Activated CD4-positive, alpha-beta T cell treated with anti-CD3 and anti-CD28 coated beads, Interleukin-2, amount 10 ng/mL, durations not matched to agents 24 days and 14 days (primary cell): ENCODE results near the gene ADORA2A. TPM values are rescaled to one million over a fixed set of nuclear protein-coding genes. Genes with fewer than 3 reads are reported as not detected.
"Not testable (repeated sequence)": the region's sequence is repeated elsewhere in the genome, so short reads cannot be mapped to it uniquely, and the experiment has no call there.

Source experiments
- DNase-seq: peaks from one replicate; pipeline ENCODE4 v3.0.0; 2022
- H3K27ac Mint-ChIP-seq: one replicate; pipeline ENCODE4 v1.8.0; 2022; ENCODE audit warnings: mild to moderate bottlenecking, mixed read lengths
- H3K27me3 Mint-ChIP-seq: one replicate; pipeline ENCODE4 v1.8.0; 2022; ENCODE audit warnings: mixed read lengths
- H3K36me3 Mint-ChIP-seq: one replicate; pipeline ENCODE4 v1.8.0; 2022; ENCODE audit warnings: low read depth, mild to moderate bottlenecking, mixed read lengths
- H3K4me1 Mint-ChIP-seq: one replicate; pipeline ENCODE4 v1.8.0; 2021; ENCODE audit warnings: mixed read lengths
- H3K4me3 Mint-ChIP-seq: one replicate; pipeline ENCODE4 v1.8.0; 2022; ENCODE audit warnings: mild to moderate bottlenecking, moderate library complexity, mixed read lengths
- H3K9me3 Mint-ChIP-seq: one replicate; pipeline ENCODE4 v1.8.0; 2021; ENCODE audit warnings: mixed read lengths
- intact Hi-C: fragments of 100-400 bp; cut with micrococcal nuclease; formaldehyde crosslinking; loops from one replicate; pipeline ENCODE4 v1.15.1; 2023
- total RNA-seq: library from RNA; stranded (reverse); gene quantifications from 2 replicates; pipeline ENCODE4 v1.2.3, GENCODE V29; 2022

ADORA2A gene
- total RNA-seq, 1 donor from 2014 or later = 36.2 TPM

DNA sequence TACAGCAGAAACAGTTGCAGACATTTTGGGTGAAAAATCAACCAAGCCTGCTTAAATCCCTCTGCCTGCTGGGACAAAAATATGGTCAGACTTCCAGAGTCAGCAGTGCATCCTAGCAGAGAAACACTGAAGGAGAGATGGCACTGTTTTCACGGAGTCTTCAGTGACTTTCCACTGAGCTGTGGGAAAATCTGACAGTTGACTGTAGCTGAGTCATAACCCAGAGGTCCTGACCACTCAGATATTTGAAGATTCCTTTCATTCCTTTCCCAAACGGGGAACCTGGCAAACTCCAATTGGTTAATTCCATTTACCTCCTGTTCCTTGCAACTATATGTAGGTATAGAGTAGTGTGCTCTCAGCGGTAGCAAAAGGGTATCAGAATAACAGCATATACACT, 46.8 kb downstream of the ADORA2A start:
- H3K27ac Mint-ChIP-seq = no peak overlapping the region
- H3K9me3 Mint-ChIP-seq = no peaks in the 10 kb centered on the region
- intact Hi-C loops = no loop called here
- no peak for DNase-seq
- H3K4me1 Mint-ChIP-seq = no peaks in the 10 kb centered on the region
- H3K36me3 Mint-ChIP-seq = no peaks in the 10 kb centered on the region
- no peaks in the 10 kb centered on the region for H3K27me3 Mint-ChIP-seq
- no peak overlapping the region for H3K4me3 Mint-ChIP-seq

DNA sequence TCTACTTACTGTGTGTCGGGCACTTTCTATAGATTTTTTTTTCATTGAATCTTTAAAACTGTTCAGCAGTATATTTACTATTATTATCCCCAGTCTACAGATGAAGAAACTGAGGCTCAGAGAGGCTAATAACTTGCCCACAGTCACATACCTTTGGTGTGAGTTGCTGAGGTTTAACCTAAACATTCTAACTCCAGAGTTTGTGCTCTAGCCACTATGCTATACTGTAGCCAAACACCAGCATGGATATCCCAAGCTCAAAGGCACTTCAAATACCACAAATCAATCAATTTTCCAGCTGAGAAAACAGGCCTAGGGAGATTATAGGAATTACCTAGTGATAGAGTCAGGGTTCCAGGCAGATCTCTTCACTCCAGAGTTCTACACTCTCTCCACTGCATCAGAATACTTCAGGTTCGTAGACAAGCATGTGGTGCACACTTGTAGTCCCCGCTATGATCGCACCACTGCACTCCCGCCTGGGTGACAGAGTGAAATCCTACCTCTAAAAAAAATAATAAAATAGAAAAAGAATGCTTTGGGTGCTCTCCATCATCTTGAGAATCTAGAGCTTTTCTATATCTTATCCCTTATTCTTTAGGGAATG, 47.4 kb downstream of the ADORA2A start:
- Mint-ChIP-seq H3K27me3 (no peaks in the 10 kb centered on the region), H3K27ac (no peak overlapping the region), H3K4me1 (no peaks in the 10 kb centered on the region), H3K36me3 (no peaks in the 10 kb centered on the region), H3K9me3 (no peaks in the 10 kb centered on the region), H3K4me3 (no peak overlapping the region)
- no peak for DNase-seq
- intact Hi-C loops = no loop called here

GRCh38 chr22:24481641-24482040, 54.2 kb downstream of the ADORA2A start:
- Mint-ChIP-seq H3K27ac (no peak overlapping the region), H3K9me3 (no peaks in the 10 kb centered on the region), H3K4me1 (peaks cover 10% of the 10 kb centered on the region), H3K4me3 (no peak overlapping the region), H3K27me3 (no peaks in the 10 kb centered on the region), H3K36me3 (no peaks in the 10 kb centered on the region)
- intact Hi-C loops = no loop called here
- no peak for DNase-seq

DNA sequence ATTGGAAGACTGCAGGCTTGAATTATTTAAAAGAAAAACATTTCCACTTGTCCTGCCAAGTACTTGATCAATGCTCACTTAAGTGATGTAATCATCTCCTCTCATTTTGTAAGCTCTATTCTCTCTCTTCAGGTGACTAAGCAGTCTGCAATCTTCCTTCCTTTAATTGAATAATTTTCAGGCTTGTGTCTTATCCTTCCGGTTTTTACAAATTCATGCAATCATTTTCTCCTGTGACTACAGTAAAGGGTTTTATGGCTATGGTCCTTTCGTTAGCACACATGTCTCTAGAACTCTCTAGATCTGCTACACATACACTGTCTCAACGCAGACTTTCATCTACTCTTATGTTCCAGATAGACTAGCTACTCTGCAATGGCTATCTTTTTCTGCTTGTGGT, 55.2 kb downstream of the ADORA2A start:
- DNase-seq = no peak
- no peak overlapping the region for H3K4me3 Mint-ChIP-seq
- peaks cover 14% of the 10 kb centered on the region for H3K4me1 Mint-ChIP-seq
- no peaks in the 10 kb centered on the region for H3K36me3 Mint-ChIP-seq
- intact Hi-C loops = no loop called here
- H3K9me3 Mint-ChIP-seq = no peaks in the 10 kb centered on the region
- H3K27ac Mint-ChIP-seq = no peak overlapping the region
- no peaks in the 10 kb centered on the region for H3K27me3 Mint-ChIP-seq

DNA sequence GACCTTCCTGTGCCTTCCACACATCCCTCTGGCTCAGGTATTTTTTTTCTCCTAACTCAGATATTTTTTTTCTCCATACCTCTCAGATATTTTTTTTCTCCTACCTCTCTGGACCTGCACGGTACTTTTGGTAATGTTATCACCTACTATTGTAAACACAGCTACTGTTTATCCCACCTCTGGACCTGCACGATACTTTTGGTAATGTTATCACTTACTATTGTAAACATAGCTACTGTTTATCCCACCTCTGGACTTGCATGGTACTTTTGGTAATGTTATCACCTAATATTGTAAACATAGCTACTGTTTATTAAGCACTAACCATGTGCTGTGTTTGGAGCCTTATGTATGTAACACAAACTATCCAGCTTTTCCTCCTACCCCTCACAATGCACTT, 55.6 kb downstream of the ADORA2A start:
- H3K27ac Mint-ChIP-seq = no peak overlapping the region
- peaks cover 14% of the 10 kb centered on the region for H3K4me1 Mint-ChIP-seq
- no peaks in the 10 kb centered on the region for H3K36me3 Mint-ChIP-seq
- intact Hi-C loops = no loop called here
- DNase-seq = no peak
- no peaks in the 10 kb centered on the region for H3K9me3 Mint-ChIP-seq
- no peaks in the 10 kb centered on the region for H3K27me3 Mint-ChIP-seq
- no peak overlapping the region for H3K4me3 Mint-ChIP-seq

GRCh38 chr22:24483976-24484545, 56.7 kb downstream of the ADORA2A start:
- intact Hi-C loops = no loop called here
- H3K27me3 Mint-ChIP-seq = peaks cover under 1% of the 10 kb centered on the region
- no peaks in the 10 kb centered on the region for H3K9me3 Mint-ChIP-seq
- no peak overlapping the region for H3K4me3 Mint-ChIP-seq
- no peak overlapping the region for H3K27ac Mint-ChIP-seq
- H3K4me1 Mint-ChIP-seq = peaks cover 14% of the 10 kb centered on the region
- no peaks in the 10 kb centered on the region for H3K36me3 Mint-ChIP-seq
- DNase-seq = no peak

- Mint-ChIP-seq H3K4me3 (no peak overlapping the region), H3K27me3 (peaks cover 7% of the 10 kb centered on the region), H3K27ac (no peak overlapping the region), H3K9me3 (no peaks in the 10 kb centered on the region), H3K36me3 (no peaks in the 10 kb centered on the region), H3K4me1 (peaks cover 14% of the 10 kb centered on the region)
- no peak for DNase-seq
- intact Hi-C loops = no loop called here
Measured at GRCh38 chr22:24485170-24485569, 57.8 kb downstream of the ADORA2A start.

DNA sequence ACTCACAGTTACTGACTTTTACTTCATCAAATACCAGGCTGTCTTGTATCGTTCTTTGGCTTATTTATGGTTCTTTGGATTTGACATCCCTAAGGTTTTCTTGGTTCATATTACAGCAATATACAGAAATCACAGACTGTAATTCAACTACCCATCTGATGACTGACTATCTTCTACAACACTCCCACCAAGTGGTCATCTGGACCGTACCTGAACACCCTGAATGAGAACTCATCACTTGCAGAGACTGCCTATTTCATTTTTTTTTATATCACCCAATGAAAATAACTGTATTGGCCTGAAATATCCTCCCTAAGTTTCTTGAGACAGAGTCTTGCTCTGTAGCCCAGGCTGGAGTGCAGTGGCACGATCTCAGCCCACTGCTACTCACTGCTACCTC, 58.2 kb downstream of the ADORA2A start:
- Mint-ChIP-seq H3K4me1 (peaks cover 14% of the 10 kb centered on the region), H3K9me3 (no peaks in the 10 kb centered on the region), H3K27ac (no peak overlapping the region), H3K4me3 (no peak overlapping the region), H3K27me3 (peaks cover 8% of the 10 kb centered on the region), H3K36me3 (no peaks in the 10 kb centered on the region)
- intact Hi-C loops = loop anchor here (1.0 to 2.0 kb wide), 2 partner anchors 51 to 59 kb away; partner anchors contain the start of gene ADORA2A
- no peak for DNase-seq

DNA sequence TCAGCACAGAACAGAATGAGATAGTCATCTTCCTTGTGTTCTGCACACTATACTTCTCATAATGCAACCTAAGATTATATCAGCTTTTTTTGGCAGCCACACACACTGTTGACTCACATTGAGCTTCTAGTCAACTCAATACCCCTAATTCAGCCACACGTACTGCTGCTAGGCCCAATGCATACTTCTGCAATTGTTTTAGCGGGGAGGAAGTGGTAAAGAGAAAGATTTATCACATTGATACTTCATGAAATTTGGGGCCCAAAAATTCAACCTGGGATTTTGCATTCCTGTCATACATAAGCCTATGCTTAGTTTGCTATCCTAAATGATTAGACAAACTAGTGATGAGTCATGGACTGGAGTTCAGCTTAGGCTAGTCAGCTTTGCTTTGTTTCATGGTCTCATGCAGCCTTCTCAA, 59.1 kb downstream of the ADORA2A start:
- Mint-ChIP-seq H3K36me3 (no peaks in the 10 kb centered on the region), H3K9me3 (no peaks in the 10 kb centered on the region), H3K27ac (peak overlapping the region; percentile 78), H3K4me1 (peaks cover 14% of the 10 kb centered on the region), H3K27me3 (peaks cover 10% of the 10 kb centered on the region), H3K4me3 (no peak overlapping the region)
- peak; percentile 67 for DNase-seq
- intact Hi-C loops = loop anchor here (1.0 to 2.0 kb wide), 2 partner anchors 52 to 60 kb away; partner anchors contain the start of gene ADORA2A

GRCh38 chr22:24489011-24489410, 61.6 kb downstream of the ADORA2A start:
- intact Hi-C loops = no loop called here

DNA sequence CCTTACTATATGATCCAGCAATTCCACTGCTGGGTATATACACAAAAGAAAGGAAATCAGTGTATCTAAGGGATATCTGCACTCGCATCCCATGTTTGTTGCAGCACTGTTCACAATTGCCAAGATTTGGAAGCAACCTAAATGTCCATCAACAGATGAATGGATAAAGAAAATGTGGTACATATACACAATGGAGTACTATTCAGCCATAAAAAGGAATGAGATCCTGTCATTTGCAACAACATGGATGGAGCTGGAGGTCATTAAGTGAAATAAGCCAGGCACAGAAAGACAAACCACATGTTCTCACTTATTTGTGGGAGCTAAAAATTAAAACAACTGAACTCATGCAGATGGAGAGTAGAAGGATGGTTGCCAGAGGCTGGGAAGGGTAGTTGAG, 62.0 kb downstream of the ADORA2A start:
- peaks cover 28% of the 10 kb centered on the region for H3K27me3 Mint-ChIP-seq
- H3K27ac Mint-ChIP-seq, intact Hi-C loops: not testable (repeated sequence)

More at GRCh38 chr22:24489011-24489410, 61.6 kb downstream of the ADORA2A start:
- no peak for DNase-seq
- no peaks in the 10 kb centered on the region for H3K9me3 Mint-ChIP-seq
- peaks cover 27% of the 10 kb centered on the region for H3K27me3 Mint-ChIP-seq
- H3K4me1 Mint-ChIP-seq = peaks cover 10% of the 10 kb centered on the region
- H3K4me3 Mint-ChIP-seq = no peak overlapping the region
- H3K36me3 Mint-ChIP-seq = no peaks in the 10 kb centered on the region
- no peak overlapping the region for H3K27ac Mint-ChIP-seq

More for the DNA sequence above, 62.0 kb downstream of the ADORA2A start:
- peaks cover 10% of the 10 kb centered on the region for H3K4me1 Mint-ChIP-seq
- DNase-seq, H3K4me3 Mint-ChIP-seq, H3K36me3 Mint-ChIP-seq, H3K9me3 Mint-ChIP-seq: not testable (repeated sequence)

Other genes with a start within 250 kb of the ADORA2A start
- 0.75 and 0.78 TPM in 2 replicates for gene SUSD2, start 246.1 kb upstream of the ADORA2A start, total RNA-seq
- 0.07 TPM in 1 of 2 replicates, not detected in the other for gene GGT5, start 182.5 kb upstream of the ADORA2A start, total RNA-seq
- gene SPECC1L, start 156.8 kb upstream of the ADORA2A start, total RNA-seq = 37.2 and 41.9 TPM in 2 replicates
- 0.12 TPM in 2 replicates for gene UPB1, start 67.7 kb downstream of the ADORA2A start, total RNA-seq
- gene GUCD1, start 127.5 kb downstream of the ADORA2A start, total RNA-seq = 118 and 129 TPM in 2 replicates
- 166 and 175 TPM in 2 replicates for gene SNRPD3, start 128.4 kb downstream of the ADORA2A start, total RNA-seq
- gene LRRC75B, start 165.5 kb downstream of the ADORA2A start, total RNA-seq = 2.6 and 3.2 TPM in 2 replicates
- gene GGT1, start 175.6 kb downstream of the ADORA2A start, total RNA-seq = 49.0 and 52.9 TPM in 2 replicates